Measurements from ENCODE around the gene ZIC5. TPM values are rescaled to one million over a fixed set of nuclear protein-coding genes. Genes with fewer than 3 reads are reported as not detected.

The ZIC5 gene
- total and polyA plus RNA-seq, 2 of the 4 experiments (the other 2 are of a cell fraction): not detected

DNA sequence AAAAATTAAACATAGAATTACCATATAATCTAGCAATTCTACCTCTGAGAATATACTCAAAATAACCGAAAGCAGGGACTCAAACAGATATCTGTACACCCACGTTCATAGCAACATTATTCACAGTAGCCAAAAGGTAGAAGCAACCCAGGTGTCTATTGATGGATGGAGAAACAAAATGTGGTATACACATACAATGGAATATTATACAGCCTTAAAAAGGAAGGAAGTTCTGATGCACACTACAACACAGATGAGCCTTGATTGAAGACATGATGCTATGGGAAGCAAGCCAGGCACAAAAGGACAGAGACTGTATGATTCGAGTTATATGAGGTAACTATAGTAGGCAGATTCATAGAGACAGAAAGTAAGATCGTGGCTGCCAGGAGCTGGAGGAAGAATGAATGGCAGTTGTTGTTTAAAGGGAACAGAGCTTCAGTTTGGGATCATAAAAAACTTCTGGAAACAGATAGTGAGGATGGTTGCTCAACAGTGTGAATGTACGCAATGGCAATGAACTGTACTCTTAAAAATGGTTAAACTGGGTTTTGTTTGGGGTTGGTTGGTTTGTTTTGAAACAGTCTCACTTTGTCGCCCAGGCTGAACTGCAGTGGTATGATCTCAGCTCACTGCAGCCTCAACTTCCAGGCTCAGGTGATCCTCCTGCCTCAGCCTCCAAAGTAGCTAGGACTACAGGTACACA is 47.5 kb downstream of the ZIC5 start:
- H4K91ac ChIP-seq (ENCODE audit: insufficient read depth, low read depth, low read length): no peak overlapping the region
- ATAC-seq (ENCODE audit: low read depth): no peak

More for the DNA sequence above, 47.5 kb downstream of the ZIC5 start:
- 67% methylated on average over 2 of the region's 6 CpGs; no CpG with 5 or more reads in 1 of the 2 experiments for WGBS, 2 experiments (ENCODE audit: extremely low coverage in 2 of 2, insufficient read length in 1 of 2)
- in situ Hi-C loops (cut with MboI; ENCODE audit: low sequenced_read_pairs) (no loop called here), dilution Hi-C loops (cut with HindIII; ENCODE audit: low sequenced_read_pairs, unreplicated experiment) (no loop called here), intact Hi-C loops (cut with micrococcal nuclease) (no loop called here)
- H3K9me3 ChIP-seq (ENCODE audit: control insufficient read depth, insufficient read depth, low read length): no peaks in the 10 kb centered on the region
- H3K9ac ChIP-seq (ENCODE audit: low read depth, low read length): no peak overlapping the region
- H3K14ac ChIP-seq (replicated peaks; ENCODE audit: low read depth, low read length): no peak overlapping the region
- H4K20me1 ChIP-seq (ENCODE audit: insufficient read depth, low read length): no peaks in the 10 kb centered on the region
- no peak overlapping the region for H3K23ac ChIP-seq (ENCODE audit: low read depth, low read length)
- TF ChIP-seq, protein P1, sequence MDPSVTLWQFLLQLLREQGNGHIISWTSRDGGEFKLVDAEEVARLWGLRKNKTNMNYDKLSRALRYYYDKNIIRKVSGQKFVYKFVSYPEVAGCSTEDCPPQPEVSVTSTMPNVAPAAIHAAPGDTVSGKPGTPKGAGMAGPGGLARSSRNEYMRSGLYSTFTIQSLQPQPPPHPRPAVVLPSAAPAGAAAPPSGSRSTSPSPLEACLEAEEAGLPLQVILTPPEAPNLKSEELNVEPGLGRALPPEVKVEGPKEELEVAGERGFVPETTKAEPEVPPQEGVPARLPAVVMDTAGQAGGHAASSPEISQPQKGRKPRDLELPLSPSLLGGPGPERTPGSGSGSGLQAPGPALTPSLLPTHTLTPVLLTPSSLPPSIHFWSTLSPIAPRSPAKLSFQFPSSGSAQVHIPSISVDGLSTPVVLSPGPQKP (IDR thresholded peaks at IDR 0.05; ENCODE audit: borderline replicate concordance, low read depth, low read length): no peak
- TF ChIP-seq RFX5 (IDR thresholded peaks at IDR 0.05; ENCODE audit: low read depth, low read length) (no peak), RCOR1 (IDR thresholded peaks at IDR 0.05; ENCODE audit: insufficient replicate concordance, low read length) (no peak), MAFK (IDR thresholded peaks at IDR 0.05; ENCODE audit: low read depth, low read length) (no peak), CEBPB (IDR thresholded peaks at IDR 0.05; ENCODE audit: low read depth, low read length) (no peak), MXI1 (IDR thresholded peaks at IDR 0.05; ENCODE audit: borderline replicate concordance, low read depth, low read length) (no peak), CHD1 (IDR thresholded peaks at IDR 0.05; ENCODE audit: low read depth, low read length) (no peak), FOS (IDR thresholded peaks at IDR 0.05; ENCODE audit: low read depth, low read length) (no peak), MAZ (IDR thresholded peaks at IDR 0.05; ENCODE audit: borderline replicate concordance, low read depth, low read length) (no peak), SMC3 (IDR thresholded peaks at IDR 0.05; ENCODE audit: low read depth, low read length) (no peak), NFE2L2 (IDR thresholded peaks at IDR 0.05; ENCODE audit: low read depth, low read length) (no peak), RAD21 (IDR thresholded peaks at IDR 0.05; ENCODE audit: low read length) (no peak), BHLHE40 (IDR thresholded peaks at IDR 0.05; ENCODE audit: low read depth, low read length) (no peak), POLR2A (IDR thresholded peaks at IDR 0.05; ENCODE audit: low read depth, low read length) (no peak)
- TF ChIP-seq, protein P2, sequence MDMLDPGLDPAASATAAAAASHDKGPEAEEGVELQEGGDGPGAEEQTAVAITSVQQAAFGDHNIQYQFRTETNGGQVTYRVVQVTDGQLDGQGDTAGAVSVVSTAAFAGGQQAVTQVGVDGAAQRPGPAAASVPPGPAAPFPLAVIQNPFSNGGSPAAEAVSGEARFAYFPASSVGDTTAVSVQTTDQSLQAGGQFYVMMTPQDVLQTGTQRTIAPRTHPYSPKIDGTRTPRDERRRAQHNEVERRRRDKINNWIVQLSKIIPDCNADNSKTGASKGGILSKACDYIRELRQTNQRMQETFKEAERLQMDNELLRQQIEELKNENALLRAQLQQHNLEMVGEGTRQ (IDR thresholded peaks at IDR 0.05; ENCODE audit: low read depth, low read length): no peak
- TF ChIP-seq, protein P3, sequence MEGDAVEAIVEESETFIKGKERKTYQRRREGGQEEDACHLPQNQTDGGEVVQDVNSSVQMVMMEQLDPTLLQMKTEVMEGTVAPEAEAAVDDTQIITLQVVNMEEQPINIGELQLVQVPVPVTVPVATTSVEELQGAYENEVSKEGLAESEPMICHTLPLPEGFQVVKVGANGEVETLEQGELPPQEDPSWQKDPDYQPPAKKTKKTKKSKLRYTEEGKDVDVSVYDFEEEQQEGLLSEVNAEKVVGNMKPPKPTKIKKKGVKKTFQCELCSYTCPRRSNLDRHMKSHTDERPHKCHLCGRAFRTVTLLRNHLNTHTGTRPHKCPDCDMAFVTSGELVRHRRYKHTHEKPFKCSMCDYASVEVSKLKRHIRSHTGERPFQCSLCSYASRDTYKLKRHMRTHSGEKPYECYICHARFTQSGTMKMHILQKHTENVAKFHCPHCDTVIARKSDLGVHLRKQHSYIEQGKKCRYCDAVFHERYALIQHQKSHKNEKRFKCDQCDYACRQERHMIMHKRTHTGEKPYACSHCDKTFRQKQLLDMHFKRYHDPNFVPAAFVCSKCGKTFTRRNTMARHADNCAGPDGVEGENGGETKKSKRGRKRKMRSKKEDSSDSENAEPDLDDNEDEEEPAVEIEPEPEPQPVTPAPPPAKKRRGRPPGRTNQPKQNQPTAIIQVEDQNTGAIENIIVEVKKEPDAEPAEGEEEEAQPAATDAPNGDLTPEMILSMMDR (conservative IDR thresholded peaks at IDR 0.05; ENCODE audit: low read depth, low read length): no peak
- H4K5ac ChIP-seq (ENCODE audit: low read depth, low read length): no peak overlapping the region
- H2AK9ac ChIP-seq (replicated peaks; ENCODE audit: low read depth, low read length, poor library complexity): no peak overlapping the region
- no peak overlapping the region for H3K4ac ChIP-seq (ENCODE audit: low read depth, low read length)
- DNase-seq: no peak
- no TSS peak for BruUV-seq (replicated peaks)
- H2BK15ac ChIP-seq (ENCODE audit: low read depth, low read length): no peak overlapping the region
- no peak overlapping the region for H2BK20ac ChIP-seq (ENCODE audit: low read depth, low read length)
- H3K4me1 ChIP-seq (ENCODE audit: control insufficient read depth, insufficient read depth, low read length): no peaks in the 10 kb centered on the region
- ChIA-PET CTCF (no interaction called here), POLR2A (ENCODE audit: unreplicated experiment) (no interaction called here)
- no peak overlapping the region for H3K4me2 ChIP-seq (ENCODE audit: low read depth, low read length)
- H3K56ac ChIP-seq (ENCODE audit: extremely low read depth, insufficient read depth, low read length): no peak overlapping the region
- H2BK120ac ChIP-seq (ENCODE audit: low read depth, low read length): no peak overlapping the region
- H4K8ac ChIP-seq (ENCODE audit: low read depth in 2 of 2, low read length in 2 of 2): no peak overlapping the region
- no peaks in the 10 kb centered on the region for H3K9me1 ChIP-seq (ENCODE audit: insufficient read depth, low read length)
- H3K18ac ChIP-seq (ENCODE audit: low read depth, low read length): no peak overlapping the region
- no peak overlapping the region for H2AK5ac ChIP-seq (ENCODE audit: low read depth, low read length)
- no peak overlapping the region for H2BK5ac ChIP-seq (ENCODE audit: low read depth, low read length, poor library complexity, severe bottlenecking)
- no peaks in the 10 kb centered on the region for H3K36me3 ChIP-seq (ENCODE audit: control insufficient read depth, insufficient read depth, low read length)
- H3K4me3 ChIP-seq (ENCODE audit: insufficient read depth, low read depth, low read length): no peak overlapping the region
- no peaks in the 10 kb centered on the region for H3K79me1 ChIP-seq (ENCODE audit: low read depth in 1 of 2, low read length in 2 of 2)
- H2AFZ ChIP-seq (replicated peaks; ENCODE audit: low read length, poor library complexity): no peak overlapping the region
- no peak overlapping the region for H3K27ac ChIP-seq (ENCODE audit: insufficient read depth, low read length)
- peaks cover 8% of the 10 kb centered on the region for H3K27me3 ChIP-seq (ENCODE audit: control insufficient read depth, insufficient read depth, low read length)
